ENCODE data around the gene OR13C8.

OR13C8 gene

GRCh38 chr9:104611213-104611612 is 42.2 kb downstream of the OR13C8 start:
- no peak for DNase-seq (ENCODE audit: low read depth, low spot score)

GRCh38 chr9:104617418-104617817 is 48.5 kb downstream of the OR13C8 start:
- DNase-seq (ENCODE audit: low read depth, low spot score) = no peak

GRCh38 chr9:104618104-104618503 is 49.1 kb downstream of the OR13C8 start, which contains the start of gene OR13C9:
OR13C9 (minus strand) TSS chr9:104618204; CDS start chr9:104618204, 0 bp downstream.
- no peak for DNase-seq (ENCODE audit: low read depth, low spot score)

Data from activated naive CD8-positive, alpha-beta T cell treated with anti-CD3 and anti-CD28 coated beads, Interleukin-2, amount 50 U/mL, for 16 hours (primary cell).